Epithelial cell of proximal tubule (primary cell): ENCODE data around the gene NCKAP5. TPM values are rescaled to one million over a fixed set of nuclear protein-coding genes. Genes with fewer than 3 reads are reported as not detected.

Source experiments
- DNase-seq: peaks from one replicate; pipeline ENCODE4 v3.0.0-alpha.2; 2011; ENCODE audit warnings: low read depth
- H3K4me3 ChIP-seq: 2 replicates; pipeline ENCODE4 v1.5.1; 2011; ENCODE audit warnings: low read depth, mild to moderate bottlenecking, low read length
- total RNA-seq: library from RNA; depleted of rRNA; stranded (reverse); fragments of >200 nt; gene quantifications from 2 replicates; pipeline ENCODE4 v1.2.3, GENCODE V29; 2015
- TF ChIP-seq, protein P1 (sequence below): conservative IDR thresholded peaks from 2 replicates; pipeline ENCODE4 v1.5.1; 2012; ENCODE audit warnings: low read depth, mild to moderate bottlenecking, low read length

NCKAP5 gene
- total RNA-seq, 1 donor from 2014 or later = 0.69 TPM

DNA sequence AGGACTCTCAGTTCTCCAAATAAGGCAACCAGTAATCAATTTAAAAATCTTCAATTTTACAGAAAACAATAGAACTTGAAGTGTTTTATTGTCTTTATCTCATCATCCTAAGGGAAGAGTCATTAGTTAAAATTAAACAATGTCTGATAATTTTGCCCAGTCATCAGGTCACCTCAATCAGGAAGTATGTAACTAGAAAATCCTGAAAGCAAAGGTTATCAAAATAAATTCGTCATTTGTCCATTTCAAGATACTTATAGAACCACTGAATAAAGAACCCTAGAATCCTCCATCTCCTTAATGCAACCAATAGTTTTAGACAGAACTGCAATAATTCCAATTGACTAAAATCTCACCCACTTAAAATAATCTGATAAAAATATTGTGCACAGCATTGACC, 115.2 kb downstream of the NCKAP5 start:
- no peak for DNase-seq
- TF ChIP-seq, protein P1, sequence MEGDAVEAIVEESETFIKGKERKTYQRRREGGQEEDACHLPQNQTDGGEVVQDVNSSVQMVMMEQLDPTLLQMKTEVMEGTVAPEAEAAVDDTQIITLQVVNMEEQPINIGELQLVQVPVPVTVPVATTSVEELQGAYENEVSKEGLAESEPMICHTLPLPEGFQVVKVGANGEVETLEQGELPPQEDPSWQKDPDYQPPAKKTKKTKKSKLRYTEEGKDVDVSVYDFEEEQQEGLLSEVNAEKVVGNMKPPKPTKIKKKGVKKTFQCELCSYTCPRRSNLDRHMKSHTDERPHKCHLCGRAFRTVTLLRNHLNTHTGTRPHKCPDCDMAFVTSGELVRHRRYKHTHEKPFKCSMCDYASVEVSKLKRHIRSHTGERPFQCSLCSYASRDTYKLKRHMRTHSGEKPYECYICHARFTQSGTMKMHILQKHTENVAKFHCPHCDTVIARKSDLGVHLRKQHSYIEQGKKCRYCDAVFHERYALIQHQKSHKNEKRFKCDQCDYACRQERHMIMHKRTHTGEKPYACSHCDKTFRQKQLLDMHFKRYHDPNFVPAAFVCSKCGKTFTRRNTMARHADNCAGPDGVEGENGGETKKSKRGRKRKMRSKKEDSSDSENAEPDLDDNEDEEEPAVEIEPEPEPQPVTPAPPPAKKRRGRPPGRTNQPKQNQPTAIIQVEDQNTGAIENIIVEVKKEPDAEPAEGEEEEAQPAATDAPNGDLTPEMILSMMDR = no peak
- H3K4me3 ChIP-seq = no peak overlapping the region

GRCh38 chr2:133452583-133452982, 115.7 kb downstream of the NCKAP5 start:
- TF ChIP-seq, protein P1 = no peak
- no peak overlapping the region for H3K4me3 ChIP-seq
- DNase-seq = no peak

DNA sequence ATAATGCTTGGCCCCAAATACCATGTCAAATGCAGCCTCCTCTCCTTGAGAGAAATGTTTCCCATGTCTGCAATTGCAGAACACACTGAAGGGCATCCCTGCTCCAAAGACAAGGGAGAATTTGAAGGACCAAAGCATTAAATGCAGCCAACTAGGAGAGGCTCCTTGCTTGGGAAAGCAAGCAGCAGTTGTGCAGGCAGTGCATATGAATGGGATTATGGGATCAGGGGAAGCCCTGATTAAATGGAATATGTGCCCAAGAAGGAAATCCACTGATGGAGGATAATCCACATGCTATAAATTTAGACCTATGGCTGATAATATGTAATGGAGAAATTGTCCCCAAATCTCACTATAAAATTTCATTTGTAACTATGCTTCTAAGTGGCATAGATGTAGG, 116.1 kb downstream of the NCKAP5 start:
- TF ChIP-seq, protein P1 = no peak
- no peak overlapping the region for H3K4me3 ChIP-seq
- no peak for DNase-seq

GRCh38 chr2:133448195-133448594, 120.1 kb downstream of the NCKAP5 start:
- TF ChIP-seq, protein P1 = no peak

DNA sequence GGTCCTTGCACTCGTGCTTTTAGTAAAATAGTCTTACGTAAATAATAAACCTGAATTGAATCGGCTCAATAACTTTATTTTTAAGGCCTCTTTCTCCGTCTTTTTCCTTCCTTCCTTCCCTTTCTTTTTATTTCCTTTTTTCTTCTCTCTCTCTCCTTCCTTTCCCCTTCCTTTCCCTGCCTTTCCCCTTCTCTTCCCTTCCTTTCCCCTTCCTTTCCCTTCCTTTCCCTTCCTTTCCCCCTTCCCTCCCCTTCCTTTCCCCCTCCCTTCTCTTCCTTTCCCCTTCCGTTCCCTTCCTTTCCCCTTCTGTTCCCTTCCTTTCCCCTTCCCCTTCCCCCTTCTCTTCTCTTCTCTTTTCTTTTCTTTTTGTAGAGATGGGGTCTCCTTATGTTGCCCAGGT, 121.0 kb downstream of the NCKAP5 start:
- H3K4me3 ChIP-seq = no peak overlapping the region
- no peak for DNase-seq
- TF ChIP-seq, protein P1 = no peak

More at GRCh38 chr2:133448195-133448594, 120.1 kb downstream of the NCKAP5 start:
- no peak for DNase-seq
- H3K4me3 ChIP-seq = no peak overlapping the region

GRCh38 chr2:133444465-133444864, 123.8 kb downstream of the NCKAP5 start:
- no peak overlapping the region for H3K4me3 ChIP-seq
- TF ChIP-seq, protein P1 = no peak
- DNase-seq = no peak

- TF ChIP-seq, protein P1 = no peak
- no peak for DNase-seq
- no peak overlapping the region for H3K4me3 ChIP-seq
These were observed 125.9 kb downstream of the NCKAP5 start for GRCh38 chr2:133442393-133442792.
